GM04504 (cell line): ENCODE data around the gene AKIP1.
"Not testable (repeated sequence)": the region's sequence is repeated elsewhere in the genome, so short reads cannot be mapped to it uniquely, and the experiment has no call there.

Source experiments
- DNase-seq: peaks from one replicate; pipeline ENCODE4 v3.0.0-alpha.2; 2012; ENCODE audit warnings: low read depth

Gene AKIP1

DNA sequence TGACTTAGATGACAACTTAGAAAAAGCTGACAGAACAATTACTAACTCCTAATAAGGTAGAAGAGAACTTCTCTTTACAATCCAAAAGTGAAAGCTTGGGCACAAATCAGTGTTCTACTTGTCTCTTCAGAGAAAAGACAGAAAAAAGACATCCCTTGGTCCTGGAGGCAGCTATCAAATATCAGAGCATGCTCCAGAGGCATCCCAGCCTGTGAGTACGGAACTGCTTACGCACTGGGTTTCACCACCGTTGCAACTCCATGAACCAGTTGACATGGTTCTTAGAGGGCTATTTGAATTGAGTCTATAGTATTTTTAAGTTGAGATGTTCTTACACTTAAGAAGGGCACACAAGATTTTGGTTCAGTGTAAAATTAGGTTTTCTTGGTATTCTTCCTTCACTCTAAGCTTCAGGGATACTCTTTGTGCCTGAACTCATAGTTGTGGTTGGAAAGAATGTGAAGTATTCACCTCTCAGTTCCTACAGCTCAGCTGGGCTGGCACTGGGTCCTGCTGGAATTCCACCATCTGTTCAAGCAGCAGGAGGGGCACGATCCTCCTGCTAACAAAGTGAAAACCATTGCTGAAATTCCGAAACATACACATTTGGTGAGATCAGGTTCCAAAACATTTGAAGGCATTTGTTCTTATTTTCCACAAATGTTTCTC, 6.3 kb downstream of the AKIP1 start:
- peak; percentile 62 for DNase-seq

DNA sequence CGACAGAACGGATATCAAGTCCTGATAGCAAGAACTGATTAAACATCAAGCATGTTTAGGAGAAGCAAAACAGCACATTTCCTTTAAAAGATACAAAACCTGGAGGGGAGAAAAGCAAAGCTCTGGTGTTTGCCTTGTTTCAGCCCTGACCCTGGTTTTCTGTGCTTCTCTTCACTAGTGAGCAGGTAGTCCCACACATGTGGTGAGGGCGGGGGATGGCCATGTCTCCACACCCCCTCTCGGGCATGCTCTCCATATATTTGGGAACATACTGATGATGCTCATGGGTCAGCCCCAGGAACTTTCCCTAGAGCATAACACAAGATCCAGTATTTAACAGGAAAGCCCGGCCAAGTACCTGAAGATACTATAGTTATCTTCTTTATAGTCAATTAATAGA, 11.7 kb downstream of the AKIP1 start:
- DNase-seq = no peak

DNA sequence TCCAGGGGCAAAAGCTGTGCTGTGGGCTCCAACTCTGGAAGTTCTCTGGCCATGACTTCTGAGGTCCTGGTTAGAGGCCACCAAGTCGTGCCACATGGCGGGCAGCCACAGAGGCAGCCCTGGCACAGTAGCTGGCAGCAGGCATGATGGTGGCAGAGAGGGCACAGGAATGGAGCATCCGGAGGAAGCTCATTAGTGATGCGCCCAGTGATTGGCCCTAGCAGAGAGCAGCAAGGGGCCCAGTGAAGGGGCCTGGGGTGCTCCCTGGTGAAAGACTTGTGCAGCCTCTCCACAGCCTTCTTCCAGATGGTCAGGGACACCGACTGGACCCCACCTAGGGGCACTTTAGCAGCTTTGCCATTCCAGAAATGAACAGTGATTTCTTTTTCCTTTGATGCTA, 14.7 kb downstream of the AKIP1 start:
- DNase-seq = no peak

DNA sequence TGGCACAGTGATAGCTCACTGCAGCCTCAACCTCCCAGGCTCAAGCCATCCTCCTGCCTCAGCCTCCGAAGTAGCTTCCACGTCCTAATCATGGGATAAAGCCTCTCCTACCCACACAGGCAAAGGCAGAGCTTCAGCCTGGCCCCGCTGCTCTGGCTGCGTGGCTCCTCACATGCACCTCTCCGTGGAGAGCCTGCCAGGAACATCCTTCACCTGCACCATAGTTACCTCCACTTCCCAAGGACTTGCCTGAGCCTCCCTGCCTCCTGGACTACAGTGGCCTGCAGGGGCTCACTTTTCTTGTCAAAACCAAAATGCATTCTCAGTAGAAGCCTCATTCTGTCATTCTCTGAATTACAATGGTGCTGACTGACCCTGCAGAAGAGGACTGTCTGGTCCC, 15.2 kb downstream of the AKIP1 start:
- no peak for DNase-seq

DNA sequence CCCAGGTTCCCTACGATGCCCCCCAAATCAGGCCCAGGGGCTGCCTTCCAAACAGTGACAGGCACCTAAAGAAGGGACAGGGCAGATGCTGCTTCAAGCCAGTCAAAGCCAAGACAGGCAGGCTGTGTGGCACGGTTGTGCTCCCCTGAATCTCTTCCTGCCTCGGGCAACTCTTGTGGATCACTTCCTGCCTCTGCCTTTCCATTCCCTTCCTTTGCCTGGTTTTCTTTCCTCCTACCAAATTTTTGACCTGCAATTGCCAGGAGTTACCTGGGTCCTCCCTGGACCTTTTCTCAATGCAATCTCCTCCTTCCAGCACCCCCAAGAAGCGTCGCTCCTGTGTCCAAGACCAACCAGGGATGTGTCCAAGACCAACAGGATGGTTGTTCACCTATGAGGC, 16.2 kb downstream of the AKIP1 start:
- DNase-seq = no peak

DNA sequence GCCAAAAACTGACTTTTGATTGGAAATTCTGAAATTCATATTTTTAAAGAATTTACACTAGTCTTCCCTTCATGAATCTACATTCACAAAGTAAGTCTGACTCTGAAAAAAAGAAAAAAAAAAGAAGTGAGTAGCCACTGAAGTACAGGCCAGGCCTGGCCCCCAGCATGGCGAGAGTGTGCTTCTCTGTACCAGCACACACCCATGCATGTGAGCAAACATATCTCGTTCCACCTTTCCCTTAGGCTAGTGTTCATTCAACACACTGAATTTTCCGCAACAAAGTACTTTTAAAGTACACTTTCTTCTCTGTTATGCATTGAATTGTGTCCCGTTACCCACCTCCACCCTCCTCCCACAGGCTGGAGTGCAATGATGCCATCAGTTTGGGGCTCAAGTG, 17.2 kb downstream of the AKIP1 start:
- no peak for DNase-seq

DNA sequence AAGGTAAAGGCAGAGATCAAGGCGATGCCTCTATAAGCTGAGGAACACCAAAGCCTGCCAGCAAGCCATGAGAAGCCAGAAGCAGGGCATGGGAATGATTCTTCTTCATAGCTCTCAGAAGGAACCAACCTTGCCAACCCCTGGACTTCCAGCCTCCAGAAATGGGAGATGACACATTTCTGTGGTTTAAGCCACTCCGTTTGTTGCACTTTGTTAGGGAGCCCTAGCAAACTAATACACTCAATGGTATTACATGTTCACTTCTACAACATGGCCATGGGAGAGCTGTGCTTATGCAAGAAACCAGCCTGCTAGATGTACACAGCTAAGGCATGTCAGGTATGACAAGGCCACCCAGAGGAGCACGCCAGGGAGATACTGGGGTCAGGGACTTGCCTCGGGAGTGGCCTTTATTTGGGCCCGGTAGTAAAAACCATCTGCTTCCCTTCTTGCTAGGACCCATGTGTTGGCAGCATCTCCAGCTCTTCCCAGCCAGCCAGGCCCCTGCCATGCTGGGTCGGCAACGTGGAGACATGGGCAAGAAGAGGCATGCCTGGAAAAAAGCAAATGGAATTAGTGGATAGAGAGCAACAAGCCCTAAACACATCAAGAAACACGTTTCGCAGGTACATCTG, 18.1 kb downstream of the AKIP1 start:
- DNase-seq = no peak

DNA sequence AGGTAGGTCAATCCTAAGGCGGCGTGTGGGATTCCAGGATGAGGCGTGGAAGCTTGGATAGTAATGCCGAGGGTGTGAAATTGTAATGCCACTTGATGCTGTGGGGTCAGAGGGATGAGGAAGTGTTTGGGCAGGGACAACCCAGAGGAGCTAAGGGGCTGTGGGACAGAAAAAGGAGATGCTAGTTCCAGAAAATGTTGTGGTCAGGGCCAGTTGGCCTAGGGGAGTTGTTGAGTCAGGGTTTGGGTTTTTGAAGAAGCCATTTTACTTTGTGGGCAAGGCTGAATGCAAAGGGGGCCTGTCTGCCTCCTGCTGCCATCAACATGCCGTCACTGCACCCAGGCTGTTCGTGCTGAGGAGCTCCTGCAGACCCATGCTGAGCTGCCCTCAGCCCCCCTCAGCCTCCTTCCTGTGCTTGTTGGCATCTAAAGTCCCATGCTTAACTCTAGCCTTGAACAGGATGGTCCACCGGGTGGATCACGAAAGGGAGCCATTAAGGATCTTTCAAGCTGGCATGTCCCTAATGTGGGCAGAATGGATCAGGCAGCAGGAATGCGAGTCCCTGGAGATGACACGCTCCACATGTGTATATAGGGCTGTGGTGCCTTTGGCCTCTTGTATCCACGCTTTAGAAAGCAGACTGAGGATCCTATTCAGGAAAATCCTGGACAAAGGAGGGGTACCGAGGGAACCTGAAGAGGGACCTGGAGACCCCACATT, 19.6 kb downstream of the AKIP1 start:
- no peak for DNase-seq

DNA sequence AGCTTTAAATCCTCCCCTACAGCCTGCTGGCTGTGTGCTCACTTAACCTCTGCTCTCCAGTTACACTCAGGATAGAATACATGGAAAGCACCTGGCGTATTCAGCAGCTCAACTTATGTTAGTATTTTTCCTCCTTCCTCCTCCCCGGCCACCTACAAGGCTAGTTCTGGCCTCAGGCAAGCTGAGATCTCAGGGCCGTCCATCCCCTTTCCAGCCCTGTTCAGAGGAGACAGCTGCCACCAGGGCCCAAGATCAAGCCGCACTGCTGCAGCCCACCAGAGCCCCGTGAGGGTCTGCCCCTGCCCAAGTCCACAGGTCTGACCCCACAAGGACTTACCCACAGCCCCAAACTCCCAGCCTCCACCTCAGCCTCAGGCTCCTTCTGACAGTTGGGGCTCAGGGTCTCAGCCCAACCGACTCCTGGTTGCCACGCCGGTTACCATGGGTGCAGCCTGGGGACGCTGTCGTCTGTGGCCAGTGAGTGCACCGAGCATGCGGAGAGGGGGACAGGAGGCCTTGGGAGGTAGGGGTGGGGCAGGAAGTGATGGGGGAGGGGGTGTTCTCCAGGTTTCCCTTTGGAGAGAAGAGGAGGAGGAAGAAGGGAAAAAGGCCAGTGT, 21.7 kb downstream of the AKIP1 start, which contains the start of gene C11orf16:
Gene C11orf16, minus strand, starts transcription at position 384 of the 617 bp plus-strand sequence. CDS start 639 bp downstream, outside the sequence.
- no peak for DNase-seq

DNA sequence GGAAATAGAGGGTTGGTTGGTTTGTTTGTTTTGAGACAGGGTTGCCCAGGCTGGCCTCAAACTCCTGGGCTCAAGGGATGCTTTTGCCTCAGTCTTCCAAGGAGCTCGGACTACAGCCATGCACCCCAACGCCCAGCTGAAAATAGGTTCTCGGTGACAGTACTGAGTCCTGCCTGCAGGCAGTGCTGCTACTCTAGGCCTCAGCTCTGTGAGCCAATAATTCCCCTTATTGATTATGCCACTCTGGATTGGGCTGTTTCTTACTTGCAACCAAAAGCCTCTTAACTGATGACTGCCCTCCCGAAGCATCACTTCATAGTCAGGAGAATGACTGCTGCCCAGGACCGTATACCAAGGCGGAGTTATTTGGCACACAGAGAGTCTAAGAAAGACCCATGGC, 22.9 kb downstream of the AKIP1 start:
- no peak for DNase-seq

DNA sequence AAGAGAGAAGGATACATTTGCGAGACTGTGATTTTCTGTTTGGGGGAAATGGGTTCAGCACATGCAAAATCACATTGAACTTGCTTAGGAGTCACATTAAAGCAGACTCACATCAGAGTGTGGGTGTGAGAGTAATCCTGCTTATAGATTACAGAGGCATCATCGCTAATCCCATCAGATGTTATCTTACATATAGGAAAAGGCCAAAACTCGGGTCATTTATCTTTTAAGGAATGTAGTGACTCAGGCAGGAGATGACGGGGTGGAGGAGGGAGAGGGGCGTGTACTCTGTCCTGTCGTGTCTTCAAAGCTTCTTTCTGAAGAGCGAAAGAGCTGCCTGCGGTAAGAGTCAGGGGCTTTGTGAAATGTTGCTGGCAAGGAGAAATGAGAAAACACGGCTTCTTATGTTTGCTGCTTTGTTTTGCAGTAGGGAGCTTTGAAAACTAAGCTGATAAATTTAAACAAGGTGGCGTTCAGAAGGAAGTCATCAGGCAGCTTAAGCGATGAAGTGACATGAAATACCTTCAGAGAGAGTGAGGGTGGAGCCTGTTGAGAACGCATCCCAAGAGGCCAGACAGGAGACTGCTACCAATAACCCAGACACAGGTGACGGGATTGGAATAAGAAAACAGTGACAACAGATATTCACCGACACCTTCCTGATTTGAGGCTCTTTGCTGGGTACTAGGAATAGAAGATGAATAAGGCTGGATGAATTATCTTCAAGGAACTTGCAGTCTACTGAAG, 23.9 kb downstream of the AKIP1 start:
- no peak for DNase-seq

DNA sequence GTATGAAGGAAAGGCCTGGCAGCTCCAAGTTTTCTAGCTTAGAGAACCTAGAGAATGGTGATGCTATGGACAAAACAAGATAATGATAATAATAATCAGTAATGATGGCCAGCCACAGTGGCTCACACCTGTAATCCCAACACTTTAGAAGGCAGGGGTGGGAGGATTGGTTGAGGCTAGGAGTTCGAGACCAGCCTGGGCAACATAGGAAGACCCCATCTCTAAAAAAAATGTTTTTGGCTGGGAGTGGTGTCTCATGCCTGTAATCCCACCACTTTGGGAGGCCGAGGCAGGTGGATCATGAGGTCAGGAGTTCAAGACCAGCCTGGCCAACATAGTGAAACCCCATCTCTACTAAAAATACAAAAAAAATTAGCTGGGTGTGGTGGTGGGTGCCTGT, 24.8 kb downstream of the AKIP1 start:
- not testable (repeated sequence) for DNase-seq

DNA sequence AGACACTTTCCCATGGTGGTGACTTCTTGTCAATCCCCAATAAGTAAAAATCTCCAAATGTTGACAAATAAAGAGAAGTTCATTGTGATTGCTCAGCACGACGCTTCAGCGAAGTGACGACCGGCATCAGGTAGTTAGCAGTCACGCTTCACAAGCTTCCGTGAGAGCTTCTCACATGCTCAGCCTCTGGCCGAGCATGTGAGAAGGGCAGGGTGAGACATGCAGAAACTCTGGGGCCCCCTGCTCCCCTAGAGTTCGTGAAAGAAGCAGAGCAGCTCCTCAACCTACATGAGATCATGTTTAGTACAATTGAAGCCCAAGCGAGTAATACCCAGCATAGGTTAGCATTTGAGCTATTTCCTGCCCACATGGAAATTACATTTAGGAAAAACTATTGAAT, 26.2 kb downstream of the AKIP1 start:
- no peak for DNase-seq

DNA sequence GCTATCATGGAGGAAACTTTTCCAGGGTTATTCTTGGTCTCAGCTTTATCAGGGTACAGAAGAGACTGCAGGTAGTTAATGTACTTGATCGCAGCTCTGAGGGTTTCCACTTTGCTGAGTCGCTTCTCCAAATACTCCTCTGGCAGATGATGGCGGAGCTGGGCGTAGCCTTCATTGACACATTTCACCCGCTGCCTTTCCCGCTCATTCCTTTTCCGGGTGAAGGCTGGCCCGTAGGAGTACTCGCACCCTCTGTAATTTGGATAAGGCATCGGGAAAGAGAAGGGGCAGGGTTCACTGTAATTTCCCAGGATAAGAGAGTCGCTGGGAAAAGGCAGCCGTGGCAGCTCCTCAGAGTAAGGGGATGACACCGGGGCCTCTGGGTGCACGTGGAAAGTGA, 26.7 kb downstream of the AKIP1 start:
- DNase-seq = no peak

DNA sequence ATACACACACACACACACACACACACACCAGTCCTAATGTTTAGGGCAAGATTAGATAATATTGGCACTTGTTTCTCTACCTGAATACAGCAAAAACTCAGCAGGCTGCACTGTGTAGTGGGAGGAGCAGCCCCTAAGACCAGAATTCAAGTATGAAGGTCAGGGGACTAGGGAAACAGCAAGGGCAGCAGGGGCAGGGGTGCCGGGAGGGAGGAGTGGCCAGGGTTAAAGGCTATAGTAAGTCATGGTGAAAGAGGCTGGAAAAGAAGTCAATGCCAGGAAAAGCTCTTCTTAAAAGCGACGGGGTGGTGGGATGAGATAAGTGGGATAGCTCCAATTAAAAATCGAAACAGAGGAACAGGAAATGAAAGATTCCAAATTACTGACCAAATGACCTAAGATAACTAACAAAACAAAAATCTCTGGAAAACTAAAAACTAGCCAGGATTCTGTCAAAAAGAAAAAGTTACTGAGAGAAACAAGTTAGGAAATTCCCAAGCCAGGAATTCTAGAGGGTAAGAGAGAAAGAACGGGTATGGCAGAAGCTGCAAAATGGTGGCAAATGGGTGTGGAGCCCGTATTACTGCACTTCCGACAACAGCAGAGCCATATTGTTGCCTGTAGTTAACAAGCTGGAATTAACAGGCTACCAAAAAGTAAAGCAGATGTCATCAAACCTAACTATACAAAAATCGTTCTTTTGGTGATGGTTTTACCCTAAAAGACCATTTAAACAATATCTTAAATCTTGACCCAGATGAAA, 30.5 kb downstream of the AKIP1 start:
- no peak for DNase-seq

DNA sequence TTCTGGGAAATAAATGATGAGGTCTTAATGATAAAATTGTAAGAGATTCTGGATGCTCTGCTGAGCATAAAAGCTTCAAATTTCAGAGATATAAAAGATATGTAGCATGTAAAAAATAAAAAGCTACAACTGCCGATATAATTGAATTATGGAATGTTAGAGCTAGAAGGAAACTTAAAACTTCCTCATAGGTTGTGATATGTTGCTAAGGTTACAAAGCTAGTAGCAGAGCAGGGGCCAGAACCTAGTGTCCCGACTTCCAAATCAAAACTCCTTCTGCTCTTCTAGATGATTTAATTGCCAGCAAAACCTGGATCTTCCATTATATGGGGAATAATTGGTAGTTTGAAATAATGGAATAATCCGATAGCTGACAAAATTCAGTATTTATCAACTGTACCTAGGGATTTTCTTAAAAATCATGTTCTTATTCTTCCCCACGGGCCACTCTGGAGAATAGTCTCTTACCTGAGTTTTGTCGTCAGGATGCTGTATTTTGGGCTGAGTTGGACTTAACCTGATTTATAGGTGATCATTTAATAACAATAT, 31.6 kb downstream of the AKIP1 start, which contains the start of gene ASCL3:
Gene ASCL3, minus strand, starts transcription at position 499 of the 549 bp plus-strand sequence. CDS start 4,855 bp downstream, outside the sequence.
- DNase-seq = no peak

DNA sequence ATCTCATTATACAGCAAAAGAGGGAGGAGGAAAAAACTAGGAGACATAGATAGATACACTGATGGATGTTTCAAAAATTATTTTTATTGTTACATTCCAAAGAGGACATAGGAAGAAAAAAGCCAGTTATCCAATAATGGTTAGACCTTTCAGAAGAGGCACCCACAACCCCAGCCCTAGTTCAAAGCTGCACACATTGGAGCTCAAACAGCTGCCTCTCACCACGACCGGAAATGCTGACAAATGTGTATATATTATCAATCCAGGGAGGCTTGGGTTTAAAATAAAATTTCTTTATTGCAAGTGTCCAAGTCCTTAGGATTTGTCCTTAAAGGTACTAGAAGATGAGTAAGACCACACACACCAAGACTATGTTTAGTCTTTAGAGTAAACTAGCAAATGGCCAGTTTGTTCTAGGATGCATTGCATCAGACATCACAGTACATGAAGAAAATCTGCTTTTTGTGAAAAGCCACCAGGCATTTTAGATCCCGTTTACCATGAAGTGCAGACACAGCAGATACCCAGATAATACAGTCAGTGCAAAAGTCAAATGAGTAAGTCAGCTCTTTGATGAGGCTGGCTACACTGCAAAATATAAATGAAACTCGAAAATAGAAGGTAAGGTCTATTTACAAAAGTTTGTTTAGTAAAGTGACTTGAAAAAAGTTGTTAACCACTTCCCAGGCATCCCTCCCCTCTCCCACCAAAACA, 36.4 kb downstream of the AKIP1 start:
- no peak for DNase-seq

DNA sequence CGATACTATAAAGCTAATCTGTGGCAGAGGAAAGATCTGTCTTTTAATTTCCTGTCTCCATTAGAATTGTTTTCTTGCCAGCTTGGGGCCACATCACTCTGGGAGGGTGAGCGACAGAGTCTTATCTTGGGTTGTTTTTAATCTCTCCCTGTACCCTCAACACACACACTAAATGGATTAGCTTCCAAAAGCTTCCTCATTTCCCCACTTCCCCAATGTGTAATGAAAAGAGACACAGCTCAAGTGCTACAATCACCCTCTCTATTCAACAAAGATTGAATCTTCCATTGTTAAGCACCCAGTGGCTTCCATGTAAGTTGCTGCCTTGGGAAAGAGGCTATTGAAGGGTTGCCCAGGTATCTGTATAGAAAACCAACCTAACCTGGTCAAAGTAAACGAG, 37.9 kb downstream of the AKIP1 start:
- DNase-seq = no peak

DNA sequence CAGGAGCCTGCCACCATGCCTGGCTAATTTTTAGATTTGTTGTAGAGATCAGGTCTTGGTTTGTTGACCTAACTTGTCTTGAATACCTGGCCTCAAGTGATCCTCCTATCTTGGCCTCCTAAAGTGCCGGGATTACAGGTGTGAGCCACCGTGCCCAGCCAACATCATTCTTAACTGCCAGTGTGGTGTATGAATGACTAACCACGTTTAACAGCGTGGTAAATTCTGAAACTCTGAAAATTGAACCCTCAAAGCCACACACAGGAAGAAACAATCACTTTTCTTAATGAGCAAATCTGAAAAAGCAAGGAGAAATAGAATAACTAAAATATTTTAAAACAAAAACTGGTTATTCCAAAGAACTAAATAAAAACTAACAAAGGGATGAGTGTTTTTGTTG, 45.9 kb downstream of the AKIP1 start:
- DNase-seq = no peak

DNA sequence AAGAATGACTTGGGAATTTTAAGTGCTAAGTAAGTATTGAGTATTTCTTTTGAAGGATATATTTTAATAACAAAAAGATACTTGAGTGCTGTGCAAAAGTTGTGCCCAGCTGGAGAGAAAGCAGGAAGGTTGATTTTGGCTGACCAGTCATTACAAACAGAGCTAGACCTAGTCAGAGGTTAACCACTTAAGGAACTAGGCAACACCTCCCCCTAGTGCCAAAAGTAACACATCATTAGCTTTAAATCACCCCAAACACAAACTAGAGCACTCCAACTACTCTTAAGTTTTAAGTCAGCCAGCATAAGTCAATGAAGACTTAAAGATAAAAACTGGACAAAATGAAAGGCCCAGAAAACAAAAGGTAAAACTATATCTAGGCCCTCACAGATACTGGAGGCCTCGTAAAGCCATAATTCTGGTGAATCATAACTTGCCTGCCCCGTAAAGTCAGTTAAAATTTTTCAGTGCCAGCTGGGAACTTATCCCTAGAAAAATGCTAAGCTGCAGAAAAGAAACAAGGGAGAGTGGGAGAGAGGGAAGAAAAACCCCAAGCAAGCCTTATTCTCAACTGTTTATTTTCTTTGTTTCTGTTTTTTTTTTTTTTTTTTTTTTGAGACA, 48.7 kb downstream of the AKIP1 start:
- DNase-seq = peak; percentile 64
